GM21619 (cell line): ENCODE data around the gene NFE2L1.
"Not testable (repeated sequence)": the region's sequence is repeated elsewhere in the genome, so short reads cannot be mapped to it uniquely, and the experiment has no call there.

Experiments
- ATAC-seq: cut with Tn5 transposase; IDR thresholded peaks from one replicate; pipeline ENCODE4 v1.9.1; 2021; ENCODE audit not compliant: unreplicated experiment

The NFE2L1 gene, protein sequence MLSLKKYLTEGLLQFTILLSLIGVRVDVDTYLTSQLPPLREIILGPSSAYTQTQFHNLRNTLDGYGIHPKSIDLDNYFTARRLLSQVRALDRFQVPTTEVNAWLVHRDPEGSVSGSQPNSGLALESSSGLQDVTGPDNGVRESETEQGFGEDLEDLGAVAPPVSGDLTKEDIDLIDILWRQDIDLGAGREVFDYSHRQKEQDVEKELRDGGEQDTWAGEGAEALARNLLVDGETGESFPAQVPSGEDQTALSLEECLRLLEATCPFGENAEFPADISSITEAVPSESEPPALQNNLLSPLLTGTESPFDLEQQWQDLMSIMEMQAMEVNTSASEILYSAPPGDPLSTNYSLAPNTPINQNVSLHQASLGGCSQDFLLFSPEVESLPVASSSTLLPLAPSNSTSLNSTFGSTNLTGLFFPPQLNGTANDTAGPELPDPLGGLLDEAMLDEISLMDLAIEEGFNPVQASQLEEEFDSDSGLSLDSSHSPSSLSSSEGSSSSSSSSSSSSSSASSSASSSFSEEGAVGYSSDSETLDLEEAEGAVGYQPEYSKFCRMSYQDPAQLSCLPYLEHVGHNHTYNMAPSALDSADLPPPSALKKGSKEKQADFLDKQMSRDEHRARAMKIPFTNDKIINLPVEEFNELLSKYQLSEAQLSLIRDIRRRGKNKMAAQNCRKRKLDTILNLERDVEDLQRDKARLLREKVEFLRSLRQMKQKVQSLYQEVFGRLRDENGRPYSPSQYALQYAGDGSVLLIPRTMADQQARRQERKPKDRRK

DNA sequence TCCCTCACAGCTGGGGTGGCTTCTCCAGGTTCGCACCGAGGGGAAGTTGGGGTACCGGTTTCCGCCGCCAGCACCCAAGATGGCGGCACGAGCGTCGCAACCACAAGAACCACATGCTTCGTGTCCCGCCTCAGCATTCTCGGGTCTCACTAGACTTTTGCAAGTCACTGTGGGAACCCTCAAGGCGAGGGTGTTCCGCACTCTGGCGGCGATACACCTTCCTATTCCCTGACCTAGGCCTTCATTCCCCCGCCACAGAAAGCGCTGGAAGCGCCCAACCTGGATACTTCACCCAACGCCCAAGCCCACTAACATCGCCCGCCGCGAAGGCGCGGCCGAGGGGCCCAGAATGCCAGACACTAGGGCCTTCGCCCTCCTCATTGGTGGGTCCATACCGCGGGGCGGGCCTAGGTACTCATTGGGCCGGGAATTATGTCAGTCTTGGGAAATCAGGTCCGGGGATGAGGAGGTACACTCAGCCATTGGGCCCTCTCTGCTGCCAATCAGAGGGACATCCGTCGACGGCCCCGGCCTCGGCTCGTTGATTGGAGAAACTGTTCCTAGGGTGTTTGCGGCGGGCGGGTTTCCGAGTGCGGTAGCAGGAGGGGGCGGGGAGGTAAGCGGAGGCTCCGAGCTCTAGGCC is at the start of gene NFE2L1:
Gene NFE2L1 (plus strand): TSS at position 619 of the 643 bp plus-strand sequence. CDS start 2,760 bp downstream, outside the sequence.
- peak; percentile 87 for ATAC-seq

DNA sequence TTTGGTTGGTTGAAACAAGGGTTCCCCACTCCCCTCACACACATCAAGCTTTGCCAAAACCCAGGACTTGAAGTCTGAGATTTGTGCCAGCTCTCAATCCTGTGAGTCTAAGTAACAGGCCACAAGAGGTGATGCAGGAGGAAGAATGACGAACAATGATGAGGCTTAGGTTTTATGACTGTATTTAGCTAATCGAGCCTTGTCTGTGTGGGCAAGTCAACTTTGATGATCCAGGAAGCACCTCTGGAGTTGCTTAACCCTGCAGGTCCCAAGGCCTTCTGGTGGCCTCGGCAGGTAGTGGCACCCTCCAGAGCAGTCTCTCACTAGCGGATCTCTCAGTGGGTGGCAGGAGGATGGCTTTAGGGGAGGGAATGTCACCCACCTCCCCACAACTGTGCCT is 48.6 kb upstream of the NFE2L1 start:
- ATAC-seq = no peak

DNA sequence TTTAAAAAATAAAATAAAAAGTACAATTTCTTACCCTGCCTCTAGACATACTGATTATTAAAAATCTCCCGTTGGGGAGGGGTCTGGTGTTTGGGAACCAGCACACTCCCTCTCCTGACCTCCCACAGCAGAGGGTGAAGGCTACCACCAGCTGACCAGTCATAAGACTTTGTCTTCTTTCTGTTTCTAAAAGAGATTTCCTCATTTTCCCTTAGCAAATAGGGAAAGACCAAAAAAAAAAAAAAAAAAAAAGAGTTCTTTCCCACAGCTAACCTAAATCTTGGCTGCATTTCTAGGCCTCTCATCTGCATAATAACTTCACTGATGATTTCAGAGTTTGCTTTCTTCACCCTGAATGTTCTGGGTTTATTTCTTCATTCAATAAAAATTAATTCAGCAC is 47.0 kb upstream of the NFE2L1 start:
- ATAC-seq = no peak

DNA sequence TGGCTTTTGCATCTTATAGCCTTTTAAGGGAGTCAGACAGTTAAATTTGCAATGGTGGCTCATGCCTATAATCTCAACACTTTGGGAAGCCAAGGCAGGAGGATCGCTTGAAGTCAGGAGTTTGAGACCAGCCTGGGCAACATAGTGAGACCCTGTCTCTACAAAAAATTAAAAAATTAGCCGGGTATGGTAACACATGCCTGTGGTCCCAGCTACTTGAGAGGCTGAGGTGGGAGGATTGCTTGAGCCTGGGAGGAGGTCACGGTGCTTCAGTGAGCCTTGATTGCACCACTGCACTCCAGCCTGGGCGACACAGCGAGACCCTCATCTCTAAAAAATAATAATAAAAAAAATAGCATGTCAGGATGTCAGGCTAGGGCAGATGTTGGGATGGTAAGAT is 46.5 kb upstream of the NFE2L1 start:
- ATAC-seq = not testable (repeated sequence)

DNA sequence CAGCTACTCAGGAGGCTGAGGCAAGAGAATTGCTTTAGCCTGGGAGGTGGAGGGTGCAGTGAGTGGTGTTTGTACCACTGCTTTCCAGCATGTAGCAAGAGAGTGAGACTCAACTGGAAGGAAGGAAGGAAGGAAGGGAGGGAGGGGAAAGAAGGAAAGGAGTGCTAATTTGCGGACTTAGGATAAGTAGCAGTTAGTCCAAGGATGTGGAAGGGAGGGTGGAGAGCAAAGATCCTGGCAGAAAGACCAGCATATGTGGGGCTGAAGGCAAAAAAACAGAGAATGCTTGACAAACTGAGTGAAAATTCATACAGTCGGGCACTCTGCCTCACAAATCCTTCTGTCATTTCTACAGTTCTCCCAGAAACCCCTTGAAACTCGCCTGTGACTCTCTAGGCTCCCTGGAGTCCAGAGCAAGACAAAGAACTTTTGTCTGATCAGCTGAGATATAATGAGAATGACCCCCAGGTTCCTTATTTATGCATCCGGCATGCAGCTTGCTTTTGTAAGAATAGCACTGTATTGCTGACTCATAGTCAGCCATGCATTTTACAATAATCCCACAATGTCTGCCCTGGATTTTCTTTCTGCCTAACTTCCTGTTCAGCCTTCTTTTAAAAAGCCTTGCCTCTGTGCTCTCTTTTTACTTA is 45.8 kb upstream of the NFE2L1 start:
- ATAC-seq = no peak

DNA sequence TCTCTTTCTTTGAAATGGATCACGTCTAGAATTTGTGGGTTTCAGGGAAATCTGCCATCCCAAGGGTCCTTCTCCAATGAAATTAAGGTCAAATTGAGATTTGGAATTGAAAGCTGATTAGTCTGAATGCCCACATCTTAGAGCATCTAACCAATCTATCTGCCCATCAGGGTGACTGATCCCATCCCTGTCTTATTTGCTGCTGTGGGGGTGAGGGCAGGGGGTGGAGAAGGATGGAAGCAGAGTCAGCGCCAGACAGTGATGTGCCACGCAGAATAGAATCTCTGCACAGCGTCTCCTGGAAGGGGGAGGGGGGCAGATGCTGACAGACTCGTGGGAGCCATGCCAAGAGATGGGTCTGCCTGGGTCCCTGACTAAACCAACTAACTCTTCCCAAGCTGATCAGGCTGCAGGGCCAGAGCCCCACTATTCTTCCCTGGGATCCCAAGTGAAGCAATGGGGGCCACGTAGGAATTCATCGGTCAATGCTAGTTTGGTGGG is 45.2 kb upstream of the NFE2L1 start:
- no peak for ATAC-seq

DNA sequence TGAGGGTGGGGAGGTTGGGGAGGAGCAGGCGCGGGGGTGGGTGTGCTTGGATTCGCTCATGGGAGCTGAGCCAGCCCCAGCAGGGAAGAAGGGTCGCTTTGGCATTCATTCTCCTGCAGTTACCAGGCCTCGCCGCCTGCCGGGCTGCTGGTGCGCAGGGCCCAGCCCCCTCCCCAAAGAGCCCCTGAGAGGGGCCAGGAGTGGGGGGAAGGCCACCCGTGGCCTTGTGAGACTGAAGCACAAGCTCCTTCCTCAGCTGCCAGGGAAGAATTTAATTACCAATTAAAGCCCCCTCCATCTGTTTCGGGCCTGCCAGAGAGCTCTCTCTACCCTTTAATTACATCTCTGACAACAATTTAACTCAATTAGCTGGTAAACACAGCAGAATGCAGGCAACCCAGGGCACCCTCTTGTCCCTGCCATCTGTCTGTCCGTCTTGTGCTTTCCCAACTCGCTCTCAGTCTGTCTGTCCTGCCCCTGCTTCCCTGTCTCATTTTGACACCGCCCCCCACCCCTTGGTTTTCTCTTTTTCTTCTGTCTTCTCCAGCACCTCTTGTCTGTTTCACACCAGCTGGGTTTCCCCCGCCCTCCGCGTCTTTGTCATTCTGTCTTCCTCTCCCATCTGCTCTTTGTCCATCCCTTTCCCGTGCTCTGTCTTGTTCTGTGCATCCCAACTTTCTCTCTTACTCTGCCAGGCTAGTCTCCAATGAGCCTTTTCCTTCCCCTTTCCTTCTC is 44.6 kb upstream of the NFE2L1 start:
- no peak for ATAC-seq

DNA sequence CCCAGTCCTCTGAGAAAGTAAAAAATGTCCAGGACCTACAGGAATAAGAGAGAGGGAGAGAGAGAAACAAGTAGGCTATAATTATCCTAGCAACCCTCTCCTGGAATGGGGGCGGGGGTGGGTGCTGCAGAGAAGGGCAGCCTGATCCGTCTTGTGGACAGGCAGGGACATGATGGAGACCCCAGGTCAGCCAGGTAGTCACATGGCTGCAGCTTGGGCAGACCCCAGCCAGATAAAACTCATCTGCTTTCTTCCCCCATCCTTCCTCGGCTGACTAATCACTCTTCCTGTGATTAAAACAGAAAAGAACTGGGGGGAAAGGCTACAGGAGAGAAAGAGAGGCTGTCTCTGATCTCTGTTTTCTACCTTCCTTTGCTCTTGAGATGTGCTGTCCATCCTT is 43.2 kb upstream of the NFE2L1 start:
- no peak for ATAC-seq

DNA sequence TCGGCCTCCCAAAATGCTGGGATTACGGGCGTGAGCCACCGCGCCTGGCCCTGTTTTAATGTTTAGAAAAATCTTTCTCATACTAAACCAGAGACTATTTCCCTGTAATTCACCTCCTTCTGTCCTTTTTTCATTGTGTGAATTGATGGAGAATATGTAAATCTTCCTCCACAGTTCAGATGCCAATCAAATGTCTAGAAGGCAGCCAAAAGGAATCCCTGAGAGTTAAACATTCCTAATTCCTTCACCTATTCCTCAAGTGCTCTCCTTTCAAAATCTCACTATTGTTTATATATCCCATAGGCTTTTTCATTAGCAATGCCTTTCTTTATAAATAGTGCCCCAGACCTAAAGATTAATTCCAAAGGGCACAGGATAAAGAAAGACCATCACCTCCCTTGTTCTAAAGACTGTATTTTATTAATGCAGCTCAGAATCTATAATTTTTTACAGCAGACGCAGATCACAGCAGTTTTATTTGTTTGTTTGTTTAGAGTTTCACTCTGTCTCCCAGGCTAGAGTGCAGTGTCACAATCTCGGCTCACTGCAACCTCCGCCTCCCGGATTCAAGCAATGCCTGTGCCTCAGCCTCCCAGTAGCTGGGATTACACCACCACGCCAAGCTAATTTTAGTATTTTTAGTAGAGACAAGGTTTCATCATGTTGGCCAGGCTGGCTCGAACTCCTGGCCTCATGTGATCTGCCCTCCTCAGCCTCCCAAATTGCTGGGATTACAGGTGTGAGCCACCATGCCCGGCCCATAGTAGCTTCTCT is 41.0 kb upstream of the NFE2L1 start:
- no peak for ATAC-seq

DNA sequence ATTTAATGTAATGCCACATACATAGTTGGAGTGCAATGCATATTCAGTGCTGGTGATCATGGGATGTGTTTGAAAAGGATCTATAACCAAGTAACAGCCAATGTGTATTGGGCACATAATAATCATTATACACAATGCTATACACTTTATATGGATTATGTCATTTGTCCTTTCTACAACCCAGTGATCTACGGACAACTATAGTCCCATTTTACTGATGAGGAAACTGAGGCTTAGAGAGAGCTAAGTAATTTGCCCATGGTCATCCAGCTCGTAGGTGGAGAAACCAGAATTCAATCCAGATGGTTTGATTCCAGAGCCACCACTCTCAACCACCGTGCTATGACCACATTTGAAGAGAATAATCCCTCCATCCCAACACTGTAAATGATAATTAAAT is 38.0 kb upstream of the NFE2L1 start:
- ATAC-seq = no peak

DNA sequence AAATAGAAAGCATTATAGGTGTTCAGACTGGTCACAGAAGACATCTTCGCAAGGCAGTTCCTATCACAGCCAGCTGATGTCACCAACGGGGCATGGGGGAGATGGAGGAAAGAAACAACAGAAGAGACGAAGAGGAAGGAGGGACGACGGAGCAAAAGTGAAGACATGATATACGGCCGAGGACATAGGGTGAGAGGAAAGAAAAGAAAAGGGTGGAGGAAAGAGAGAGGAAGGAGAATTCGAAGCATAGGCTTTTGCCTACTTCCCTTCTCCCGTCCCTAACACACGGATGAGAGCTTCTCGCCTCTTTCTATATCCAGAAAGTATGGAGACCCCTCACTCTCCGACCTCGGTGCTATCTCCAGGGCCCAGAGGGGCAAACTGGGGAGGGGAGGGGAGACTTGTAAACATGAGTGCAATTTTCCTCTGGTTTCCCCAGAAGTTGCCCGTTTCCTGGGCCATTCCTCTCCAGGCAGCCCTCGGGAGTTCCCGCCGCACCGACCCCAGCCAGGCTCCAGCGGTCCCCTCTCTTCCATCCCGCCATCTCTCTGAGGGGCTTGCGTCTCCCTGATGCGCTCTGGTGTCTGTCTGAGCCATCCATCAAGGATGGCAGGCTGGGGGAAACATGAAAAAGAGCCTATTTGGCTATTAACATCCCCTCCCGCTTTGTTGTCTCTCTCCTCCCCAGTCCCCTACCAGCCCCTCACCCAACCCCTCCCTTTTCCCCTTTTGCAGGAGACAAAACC is 36.6 kb upstream of the NFE2L1 start:
- no peak for ATAC-seq

DNA sequence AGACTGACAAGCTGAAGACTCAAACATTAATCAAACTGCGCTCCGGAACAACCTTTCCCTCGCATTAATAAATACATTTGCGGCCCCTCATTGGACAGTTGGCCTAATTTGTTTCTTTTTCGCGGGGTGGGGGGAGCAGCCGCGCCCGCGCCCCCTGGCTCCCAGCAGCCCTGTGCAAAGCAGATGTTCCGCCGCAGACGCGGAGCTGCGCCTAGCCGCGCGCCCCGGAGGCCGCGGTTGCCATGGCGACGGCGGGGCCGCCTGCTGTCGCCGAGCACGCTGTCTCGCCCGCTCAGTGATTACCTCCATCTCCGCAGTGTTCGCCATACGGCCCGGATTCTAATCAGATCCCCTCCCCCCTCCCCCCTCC is 36.0 kb upstream of the NFE2L1 start:
- no peak for ATAC-seq

DNA sequence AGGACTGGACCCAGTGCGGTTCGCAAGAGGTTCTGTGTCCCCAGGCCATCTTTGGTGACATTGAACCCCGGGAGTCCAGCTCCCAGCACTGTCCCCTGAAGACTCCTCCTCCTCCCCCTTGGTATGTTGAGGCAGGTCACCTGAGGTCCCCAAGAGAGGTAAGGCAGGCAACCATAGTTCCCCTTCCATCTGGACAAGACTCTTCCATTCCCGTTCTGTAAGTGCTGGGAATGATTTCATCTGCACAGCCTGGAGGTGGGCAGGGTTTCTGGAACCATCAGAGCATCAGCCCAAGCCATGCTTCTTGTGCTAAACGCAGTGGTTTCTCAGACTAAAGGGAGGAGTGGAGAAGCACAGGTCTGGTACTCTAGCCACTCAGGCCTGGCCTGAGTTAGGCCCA is 35.5 kb upstream of the NFE2L1 start:
- ATAC-seq = no peak

DNA sequence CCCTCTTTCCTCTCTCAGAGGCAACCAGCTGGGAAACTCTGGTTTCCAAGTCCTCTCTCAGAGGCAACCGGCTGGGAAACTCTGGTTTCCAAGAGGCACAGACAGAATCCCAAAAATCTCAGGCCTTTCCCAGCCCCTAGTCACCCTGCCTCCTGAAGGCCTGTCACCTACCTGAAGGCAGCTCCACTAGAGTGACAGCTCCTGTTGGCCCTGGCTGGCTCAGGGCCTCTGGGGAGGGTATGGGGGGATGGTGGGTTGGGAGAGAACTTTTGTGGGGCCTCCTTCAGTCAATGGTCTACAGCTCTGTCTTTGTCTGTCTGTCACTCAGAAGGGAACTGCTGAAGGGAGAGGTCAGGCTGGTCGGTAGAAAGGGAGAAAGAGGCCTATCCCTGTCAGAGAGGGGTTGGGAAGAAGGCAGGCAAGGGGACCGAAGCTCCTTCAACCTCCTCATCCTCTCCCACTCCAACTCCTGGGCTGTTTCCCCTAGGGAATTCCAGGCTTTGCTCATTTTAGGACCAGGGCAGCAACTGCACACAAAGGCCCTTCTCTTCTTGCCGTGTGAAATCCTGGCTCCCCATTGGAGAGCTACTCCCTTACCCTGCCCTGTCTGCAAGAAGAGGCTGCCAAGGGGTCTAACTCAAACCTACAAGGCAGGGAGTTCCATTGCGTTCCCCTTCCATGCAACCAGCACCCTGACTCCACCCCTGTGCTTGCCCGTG is 34.1 kb upstream of the NFE2L1 start:
- no peak for ATAC-seq

DNA sequence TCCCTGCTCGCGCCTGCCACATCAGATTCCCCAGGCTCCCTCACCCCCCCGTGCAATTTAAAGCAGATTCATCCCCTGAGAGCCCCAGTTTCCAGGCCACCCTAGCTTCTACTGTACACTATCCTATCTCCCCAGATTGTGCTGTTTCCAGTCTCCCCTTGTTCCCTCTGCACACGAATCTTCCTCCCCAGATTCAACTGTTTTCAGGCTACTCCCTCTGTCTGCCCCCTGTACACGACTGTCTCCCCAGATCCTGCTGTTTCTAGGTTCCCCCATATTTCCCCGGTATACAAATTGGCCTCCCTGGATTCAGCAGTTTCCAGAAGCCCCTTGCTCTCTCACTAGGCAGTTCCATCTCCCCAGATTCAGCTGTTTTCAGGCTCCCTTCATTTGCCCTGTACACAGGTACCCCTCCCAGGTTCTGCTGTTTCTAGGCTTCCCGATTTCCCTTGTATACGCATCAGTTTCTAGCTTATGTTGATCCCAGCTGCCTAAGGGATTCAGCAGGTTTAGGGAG is 33.5 kb upstream of the NFE2L1 start:
- no peak for ATAC-seq

DNA sequence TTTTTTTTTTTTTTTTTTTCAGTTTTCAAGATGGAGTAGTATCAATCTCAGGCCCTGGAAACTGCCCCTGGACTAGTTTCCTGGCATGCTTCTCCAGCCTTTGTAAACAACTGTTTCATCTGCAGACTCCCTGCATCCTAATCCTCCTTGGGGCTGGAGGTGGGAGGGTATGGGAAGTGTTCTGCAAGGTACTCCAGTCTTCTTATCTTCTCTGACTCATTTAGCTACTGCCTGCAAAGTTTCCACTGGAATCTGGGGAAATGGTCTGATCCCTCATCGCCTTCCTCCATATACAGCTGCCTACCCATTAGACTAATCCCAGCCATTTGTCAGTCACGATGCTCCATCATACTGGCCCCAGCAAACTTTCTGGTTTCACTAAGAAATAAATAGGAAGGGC is 32.0 kb upstream of the NFE2L1 start:
- ATAC-seq = no peak

DNA sequence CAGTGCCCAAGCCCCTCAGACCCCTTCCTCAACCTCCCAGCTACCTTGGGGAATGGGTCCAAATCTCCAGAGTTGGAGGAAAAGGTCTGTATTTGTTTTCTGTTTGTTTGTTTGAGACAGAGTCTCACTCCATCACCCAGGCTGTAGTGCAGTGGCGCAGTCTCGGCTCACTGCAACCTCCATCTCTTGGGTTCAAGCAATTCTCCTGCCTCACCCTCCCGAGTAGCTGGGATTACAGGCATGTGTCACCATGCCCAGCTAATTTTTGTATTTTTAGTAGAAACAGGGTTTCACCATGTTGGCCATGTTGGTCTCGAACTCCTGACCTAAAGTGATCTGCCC is 30.4 kb upstream of the NFE2L1 start:
- peak; percentile 16 for ATAC-seq

DNA sequence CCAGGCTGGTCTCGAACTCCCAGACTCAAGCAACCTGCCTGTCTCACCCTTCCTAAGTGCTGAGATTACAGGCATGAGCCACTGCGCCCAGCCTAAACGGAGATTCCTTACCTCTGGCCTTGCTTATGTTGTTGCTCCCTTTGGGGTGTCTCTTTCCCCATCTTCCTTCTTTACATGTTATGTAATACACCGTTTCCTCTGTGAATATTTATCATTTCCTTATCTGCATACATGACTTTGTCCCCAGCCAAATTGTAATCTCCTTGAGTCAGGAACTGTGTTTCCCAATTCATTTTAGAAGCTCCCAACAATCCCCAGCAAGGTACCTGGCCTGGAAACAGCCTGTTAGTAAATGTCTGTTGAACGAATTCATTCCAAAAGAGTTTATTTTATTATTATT is 26.2 kb upstream of the NFE2L1 start:
- ATAC-seq = no peak
